Measurements from ENCODE around the gene SNRPA1.

Gene SNRPA1

GRCh38 chr15:101258238-101259144 lies 36.6 kb downstream of the SNRPA1 start:
- DNase-seq (ENCODE audit: low spot score), result peak; percentile 61

DNA sequence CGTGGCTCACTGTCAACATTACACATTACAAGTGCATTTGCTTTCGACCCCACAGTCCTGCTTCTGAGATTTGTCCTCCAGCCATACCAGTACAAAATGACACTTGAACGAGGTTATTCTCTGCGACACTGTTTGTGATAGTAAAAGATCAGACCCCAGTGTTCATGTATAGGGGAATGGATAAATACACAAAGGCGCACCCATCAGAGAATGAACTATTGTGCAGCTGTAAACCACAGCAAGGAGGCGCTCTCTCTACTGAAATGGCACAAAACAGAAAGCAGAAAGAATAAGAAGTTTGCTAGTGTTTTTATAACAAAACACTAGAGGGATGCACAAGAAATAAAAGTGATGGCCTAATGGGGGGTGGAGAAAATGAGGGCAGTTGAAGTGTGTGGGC lies 38.3 kb downstream of the SNRPA1 start:
- DNase-seq (ENCODE audit: low spot score), result no peak

DNA sequence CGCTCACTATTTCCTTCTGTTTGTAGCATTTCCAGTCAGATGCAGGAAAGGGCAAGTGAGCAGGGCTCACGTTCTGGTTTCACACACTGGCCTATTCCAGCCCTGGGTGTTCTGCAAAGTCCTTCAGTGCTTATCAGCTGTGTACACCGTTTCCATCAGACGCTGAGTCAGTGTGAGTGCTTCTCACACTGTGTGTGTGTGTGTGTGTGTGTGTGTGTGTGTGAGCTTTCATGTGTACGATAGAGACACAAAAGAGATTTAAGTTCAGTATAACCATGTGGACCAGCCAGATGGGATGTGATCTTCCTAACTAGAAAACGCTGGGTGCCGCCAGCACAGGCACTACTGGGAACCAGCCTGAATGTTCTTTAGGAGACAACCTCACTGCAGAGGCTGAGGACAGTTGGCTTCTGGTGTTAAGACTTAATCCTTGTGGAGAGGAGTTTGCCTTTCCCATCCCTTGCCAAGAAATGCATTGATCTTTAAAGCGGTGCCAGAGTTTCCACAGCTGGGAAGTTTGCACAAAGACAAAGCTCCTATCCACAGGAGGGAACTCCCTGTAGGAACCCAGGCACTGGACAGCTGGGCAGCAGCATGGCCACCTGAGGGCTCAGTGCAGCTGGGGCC lies 39.3 kb downstream of the SNRPA1 start:
- DNase-seq (ENCODE audit: low spot score), result peak; percentile 43

GRCh38 chr15:101255051-101255395 lies 40.0 kb downstream of the SNRPA1 start:
- DNase-seq (ENCODE audit: low spot score), result no peak

- DNase-seq (ENCODE audit: low spot score), result no peak
Measured at GRCh38 chr15:101254157-101255050, 40.6 kb downstream of the SNRPA1 start.

DNA sequence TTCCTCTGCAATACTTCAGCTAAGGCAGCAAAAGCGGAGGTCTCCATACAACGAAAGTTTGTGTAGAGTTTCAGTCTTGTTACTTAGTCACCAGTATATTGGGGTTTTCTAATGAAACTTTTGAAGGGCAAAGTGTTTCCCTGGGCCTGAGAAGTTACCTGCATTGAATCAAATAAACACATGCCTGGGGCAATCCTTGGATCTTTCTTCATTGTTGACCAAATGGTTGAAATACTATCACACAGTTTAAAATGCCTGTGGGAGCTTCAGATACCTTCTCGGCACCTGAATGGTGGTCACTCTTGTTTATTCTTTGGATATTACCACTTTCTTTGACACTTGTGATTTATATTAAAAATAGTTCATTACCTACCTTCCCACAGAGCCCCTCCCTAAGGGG lies 42.2 kb downstream of the SNRPA1 start:
- no peak for DNase-seq (ENCODE audit: low spot score)

GRCh38 chr15:101251830-101252820 lies 42.9 kb downstream of the SNRPA1 start, which contains the start of gene CHSY1:
CHSY1 (minus strand) TSS chr15:101252048; CDS start chr15:101251456, 592 bp downstream.
- peak; percentile 93 for DNase-seq (ENCODE audit: low spot score)

DNA sequence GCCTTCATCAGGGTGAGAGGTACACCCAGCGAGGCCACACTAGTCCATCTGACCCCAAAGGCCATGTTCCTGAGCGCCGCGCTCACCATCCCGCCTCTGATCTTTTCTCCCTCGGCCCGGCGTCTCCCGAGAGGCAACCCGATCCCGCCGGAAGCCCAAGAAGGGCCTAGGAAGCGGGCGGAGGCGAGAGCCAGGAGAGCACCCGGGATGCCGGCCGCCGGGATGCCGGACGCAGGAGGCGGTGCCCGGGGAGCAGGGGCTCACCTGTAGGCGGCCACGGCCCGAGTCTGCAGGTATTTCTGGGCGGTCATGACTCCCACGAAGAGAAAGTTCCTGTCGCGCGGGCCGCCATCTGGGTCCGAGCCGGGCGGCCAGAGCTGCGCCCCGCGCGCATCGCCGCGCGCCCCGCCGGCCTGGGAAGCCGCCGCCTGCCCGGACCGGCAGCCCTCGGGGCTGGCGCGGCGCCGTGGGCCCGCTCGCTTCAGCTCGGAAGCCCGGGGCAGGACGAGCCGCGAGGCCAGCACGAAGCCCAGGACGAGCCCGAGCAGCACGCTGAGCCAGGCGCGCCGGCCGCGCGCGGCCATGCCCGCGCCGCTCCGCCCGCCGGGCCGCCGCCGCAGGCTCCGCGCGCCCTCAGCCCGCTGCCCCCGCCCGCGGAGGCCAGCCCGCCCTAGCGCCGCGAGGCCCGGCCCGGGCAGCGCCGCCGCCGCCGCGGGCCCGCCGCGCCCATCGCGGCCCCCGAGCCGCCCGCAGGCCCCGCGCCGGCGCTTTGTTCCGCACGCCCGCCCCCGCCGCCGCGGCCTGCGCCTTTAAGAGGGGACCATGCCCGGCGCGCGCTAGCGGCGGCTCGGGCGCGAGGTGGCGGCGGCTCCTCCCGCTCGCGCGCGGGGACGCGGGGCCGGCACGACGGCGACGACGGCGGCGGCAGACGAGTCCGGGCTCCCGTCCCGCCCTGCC lies 43.9 kb downstream of the SNRPA1 start:
- DNase-seq (ENCODE audit: low spot score), result peak; percentile 68

- DNase-seq (ENCODE audit: low spot score), result peak; percentile 70
Measured at GRCh38 chr15:101250341-101250831, 44.7 kb downstream of the SNRPA1 start.

GRCh38 chr15:101248274-101248673 lies 46.8 kb downstream of the SNRPA1 start:
- DNase-seq (ENCODE audit: low spot score), result no peak

DNA sequence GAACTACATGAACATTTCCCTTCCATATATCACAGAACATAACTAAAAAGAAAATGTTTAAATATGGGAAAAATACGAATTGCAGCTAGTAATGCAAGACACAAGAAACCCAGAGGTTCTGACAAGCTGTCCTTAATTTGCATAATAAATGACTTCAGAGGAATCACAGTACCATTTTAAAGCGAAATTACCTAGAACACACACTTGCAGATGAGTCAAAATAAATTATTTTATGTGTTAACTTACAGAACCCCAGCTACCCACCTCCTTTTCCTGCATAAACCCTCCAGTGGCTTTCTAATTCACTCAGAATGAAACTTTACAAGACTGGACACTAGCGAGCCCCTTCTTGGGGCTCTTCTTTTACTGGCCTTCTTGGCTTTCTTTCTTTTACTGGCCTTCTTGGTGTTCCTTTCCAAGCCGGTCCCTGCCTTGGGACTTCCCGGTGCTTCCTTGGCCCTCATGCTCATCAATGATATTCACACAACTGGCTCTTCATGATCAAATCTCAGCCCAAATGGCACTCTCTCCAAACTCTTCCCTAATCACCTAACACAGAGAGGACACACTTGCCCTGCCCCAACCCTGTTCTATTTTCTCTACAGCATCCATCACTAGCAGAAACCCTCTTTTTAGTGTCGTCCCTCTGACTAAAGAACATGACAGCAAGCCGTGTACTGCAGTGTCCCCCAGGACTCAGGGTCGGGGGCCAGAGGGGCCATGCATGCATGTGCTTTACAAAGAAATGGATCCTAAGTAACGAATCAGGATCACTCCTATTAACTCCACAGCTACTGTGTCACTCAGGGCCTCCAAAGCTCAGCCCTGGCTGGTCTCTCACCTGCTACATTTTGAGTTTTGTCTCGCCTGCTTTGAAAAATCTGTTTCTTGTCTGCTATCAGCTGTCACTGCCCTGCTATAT lies 48.0 kb downstream of the SNRPA1 start:
- no peak for DNase-seq (ENCODE audit: low spot score)

GRCh38 chr15:101246391-101246790 lies 48.7 kb downstream of the SNRPA1 start:
- DNase-seq (ENCODE audit: low spot score), result no peak

GRCh38 chr15:101244889-101245668 lies 50.0 kb downstream of the SNRPA1 start:
- DNase-seq (ENCODE audit: low spot score), result no peak

GRCh38 chr15:101244036-101244781 lies 50.8 kb downstream of the SNRPA1 start:
- peak; percentile 36 for DNase-seq (ENCODE audit: low spot score)

GRCh38 chr15:101243420-101243819 lies 51.6 kb downstream of the SNRPA1 start:
- no peak for DNase-seq (ENCODE audit: low spot score)

DNA sequence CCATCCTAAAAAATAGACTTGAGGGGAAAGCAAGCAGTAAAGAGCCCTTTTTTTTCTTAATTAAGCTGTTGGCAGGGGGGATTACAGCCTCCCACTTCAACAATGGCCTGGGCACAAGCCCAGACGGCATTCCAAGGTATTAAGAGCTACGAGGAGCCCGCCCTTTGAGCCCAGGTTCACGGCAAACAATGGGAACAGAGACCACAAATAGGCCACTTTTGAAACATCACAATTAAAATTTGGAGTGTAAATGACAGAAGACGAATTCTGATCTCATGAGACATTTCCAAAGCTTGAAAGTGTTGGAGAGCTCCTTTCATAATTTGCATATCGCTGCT lies 52.1 kb downstream of the SNRPA1 start:
- no peak for DNase-seq (ENCODE audit: low spot score)

Measured in AG08396 (cell line).